NCI-H1105 (cell line): Measurements from ENCODE around the gene NR4A3.

ENCODE experiments used
- DNase-seq: peaks from one replicate; lab custom pipeline; 2025; lab: John Stamatoyannopoulos, UW

NR4A3 gene

DNA sequence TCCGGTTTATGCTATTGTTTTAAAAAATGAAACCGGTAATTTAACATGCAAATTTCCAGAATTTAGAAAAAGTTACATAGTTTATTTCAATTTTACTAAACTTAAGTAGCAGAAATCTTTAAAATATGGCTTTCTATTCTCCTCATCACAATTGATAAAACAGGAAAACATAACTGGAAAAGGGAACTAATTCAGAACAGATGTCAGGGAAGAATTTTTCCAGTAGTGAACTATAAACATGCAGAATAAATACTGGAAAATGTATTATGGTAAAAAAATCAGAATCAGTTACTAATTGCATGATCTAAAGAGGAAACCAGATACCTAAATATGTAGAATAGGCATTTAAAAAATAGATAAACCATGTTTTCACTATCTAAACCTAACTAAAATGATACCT, 7.3 kb upstream of the NR4A3 start:
- no peak for DNase-seq

DNA sequence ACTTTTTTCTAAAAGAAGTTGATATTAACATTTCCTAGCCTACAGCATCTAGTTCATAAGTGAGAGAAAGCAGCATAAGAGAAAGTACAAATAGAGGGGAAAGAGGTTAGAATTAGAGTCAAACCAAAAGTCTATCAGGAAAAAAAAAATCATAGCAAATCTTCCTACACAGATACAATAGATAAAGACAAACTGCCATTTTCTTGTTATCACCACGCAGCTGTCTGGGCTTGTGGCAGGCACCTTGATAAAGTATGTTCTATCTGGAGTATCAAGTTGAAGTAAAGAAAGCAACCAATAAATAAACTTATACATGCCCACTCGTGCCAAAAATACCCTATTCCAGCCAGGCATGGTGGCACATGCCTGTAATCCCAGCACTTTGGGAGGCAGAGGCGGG, 5.3 kb upstream of the NR4A3 start:
- no peak for DNase-seq

DNA sequence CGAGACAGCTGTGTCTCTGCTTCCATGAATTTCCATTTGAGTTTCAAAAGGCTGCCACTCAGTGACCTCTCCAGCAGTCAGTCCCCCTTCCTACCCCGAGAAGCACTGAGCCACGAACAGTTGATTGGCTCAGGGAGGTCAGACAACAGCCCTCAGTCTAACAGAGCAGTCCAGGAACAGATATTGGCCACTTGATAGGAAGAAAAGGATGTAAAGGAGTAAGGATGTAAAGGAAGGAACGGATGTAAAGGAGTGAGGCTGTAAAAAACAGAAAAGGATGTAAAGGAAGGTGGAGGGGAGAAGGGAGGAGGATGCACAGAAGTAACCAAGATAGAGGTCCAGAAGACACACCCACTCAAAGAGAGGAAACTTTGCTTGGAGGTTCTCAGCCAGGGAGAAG, 3.2 kb upstream of the NR4A3 start:
- no peak for DNase-seq

DNA sequence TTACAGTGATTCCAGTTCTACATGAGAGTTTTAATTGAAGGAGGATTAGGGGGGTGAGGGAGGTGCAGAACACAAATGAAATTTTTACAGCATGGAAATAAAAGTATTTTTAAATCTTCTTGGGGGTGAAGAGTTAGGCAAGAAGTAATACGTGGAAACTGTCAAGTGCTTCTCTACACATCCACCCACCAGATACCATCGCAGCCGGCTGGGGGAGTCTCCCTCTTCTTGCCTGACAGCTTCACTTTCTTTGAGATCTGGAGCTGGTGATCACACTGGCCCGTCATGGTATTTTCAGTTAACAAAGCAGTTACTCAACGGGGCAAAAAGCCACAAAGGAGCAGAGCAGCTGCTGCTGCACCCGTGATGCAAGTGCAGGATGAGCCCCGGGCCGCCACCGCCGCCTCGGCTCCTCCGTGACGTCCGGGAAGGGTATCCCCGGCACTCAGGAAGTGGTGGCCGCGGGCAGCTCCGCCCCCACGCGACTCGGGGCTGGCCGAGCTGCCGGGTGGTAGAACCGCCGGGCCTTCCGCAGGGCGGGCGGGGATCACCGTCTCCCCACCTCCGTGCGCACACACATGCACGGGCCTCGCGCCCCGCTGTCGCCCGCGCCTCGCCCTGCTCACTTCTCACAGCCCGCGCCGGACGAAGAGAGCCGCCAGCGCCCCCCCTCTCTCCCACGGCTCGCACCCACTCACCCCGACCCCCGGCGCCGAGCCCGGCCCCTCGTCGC, 2.4 kb upstream of the NR4A3 start:
- peak; percentile 73 for DNase-seq

DNA sequence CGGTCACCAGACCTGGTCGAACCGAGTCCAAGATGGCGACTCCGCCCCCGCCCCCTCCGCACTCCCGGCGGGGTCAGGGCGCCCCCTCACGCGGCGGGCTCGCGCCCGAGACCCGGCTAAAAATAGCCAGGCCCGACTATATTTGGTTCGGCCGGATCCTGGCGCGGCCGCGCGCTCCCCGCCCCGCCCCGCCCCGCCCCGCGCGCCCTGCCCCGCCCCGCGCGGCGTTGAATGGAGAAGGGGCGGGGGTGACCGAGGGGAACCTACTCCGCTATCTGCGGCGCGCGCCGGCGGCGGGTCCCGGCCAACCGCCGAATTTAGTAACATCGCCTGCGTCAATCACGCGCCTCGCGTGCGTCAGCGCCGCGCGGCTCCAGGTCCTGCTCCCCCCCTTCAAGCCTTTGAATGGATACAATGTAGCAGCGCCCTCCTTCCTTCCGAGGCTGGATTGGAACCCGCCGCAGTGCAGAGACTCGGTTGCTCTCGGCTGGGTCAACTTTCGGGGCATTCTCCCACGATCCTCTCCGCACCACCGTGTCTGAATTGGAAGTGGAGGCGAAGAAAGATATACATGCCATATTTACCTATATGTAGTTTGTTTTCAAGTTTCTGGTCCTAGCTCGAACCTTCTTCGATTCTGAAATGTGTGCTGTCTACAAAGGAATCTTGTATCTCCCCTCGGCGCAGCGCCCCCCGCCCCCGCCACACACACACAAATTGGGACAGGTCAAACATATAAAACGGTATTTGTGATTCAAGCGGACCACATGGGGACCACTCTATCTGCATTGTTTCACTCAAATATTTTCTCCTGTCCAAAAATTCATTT, 1.6 kb upstream of the NR4A3 start:
- peak; percentile 96 for DNase-seq

GRCh38 chr9:99820685-99821395, 845 bp upstream of the NR4A3 start:
- peak; percentile 53 for DNase-seq

DNA sequence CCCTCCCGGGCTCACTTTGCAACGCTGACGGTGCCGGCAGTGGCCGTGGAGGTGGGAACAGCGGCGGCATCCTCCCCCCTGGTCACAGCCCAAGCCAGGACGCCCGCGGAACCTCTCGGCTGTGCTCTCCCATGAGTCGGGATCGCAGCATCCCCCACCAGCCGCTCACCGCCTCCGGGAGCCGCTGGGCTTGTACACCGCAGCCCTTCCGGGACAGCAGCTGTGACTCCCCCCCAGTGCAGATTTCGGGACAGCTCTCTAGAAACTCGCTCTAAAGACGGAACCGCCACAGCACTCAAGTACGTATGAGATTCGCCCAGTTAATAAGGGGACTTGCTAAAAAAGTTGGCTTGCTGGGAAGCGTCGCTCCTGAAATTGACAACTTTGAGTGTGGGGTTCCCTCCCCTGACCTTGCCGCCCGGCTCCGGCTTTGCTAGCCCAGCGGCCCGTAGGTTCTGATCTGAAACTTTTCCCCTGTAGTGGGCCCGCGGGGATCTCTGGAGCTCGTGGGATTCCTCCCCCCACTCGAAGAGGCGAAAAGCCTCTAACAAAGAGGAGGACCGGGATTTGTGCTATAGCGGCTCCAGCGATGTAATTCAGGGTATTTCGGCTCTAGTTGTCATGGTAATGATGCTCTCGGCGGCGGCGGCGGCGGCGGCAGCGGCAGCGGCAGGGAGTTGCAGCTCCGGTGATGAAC, 572 bp downstream of the NR4A3 start:
- peak; percentile 34 for DNase-seq

GRCh38 chr9:99822806-99823591, 1.3 kb downstream of the NR4A3 start:
- DNase-seq, result no peak

DNA sequence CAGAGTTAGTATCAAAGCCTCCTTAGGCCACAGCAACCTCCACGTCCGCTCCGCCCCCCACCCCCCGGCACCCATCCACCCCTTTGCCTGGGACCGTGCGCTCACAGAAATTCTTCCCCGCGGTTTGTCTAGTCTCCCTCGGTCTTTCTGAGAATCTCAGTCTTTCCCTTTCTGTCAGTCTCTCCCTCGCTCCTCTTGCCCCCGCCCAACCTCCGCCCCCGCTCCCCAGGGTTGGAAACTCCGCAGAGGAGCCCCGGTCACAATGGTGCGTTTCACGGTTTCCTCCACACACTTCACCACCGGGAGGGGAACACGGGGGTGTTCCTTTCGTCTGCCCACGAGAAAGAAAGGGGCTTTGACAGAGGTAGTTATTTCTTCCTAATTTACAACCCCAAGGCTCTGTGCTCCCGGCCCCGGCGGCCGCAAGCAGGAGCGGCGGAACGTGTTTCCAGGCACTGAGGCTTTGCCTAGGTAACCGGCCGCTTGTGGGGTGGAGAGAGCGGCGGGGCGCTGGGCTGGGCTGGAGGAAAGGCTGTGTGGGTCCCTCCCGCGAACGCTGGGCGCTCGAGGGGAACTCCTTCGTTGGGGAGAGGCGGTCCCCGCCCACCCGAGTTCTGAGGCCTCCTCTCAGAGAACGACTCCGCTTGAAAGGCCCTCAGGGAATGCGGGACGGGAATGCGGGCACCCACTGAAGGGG, 2.1 kb downstream of the NR4A3 start:
- peak; percentile 3 for DNase-seq

- DNase-seq, result no peak
Measured at GRCh38 chr9:99824378-99825171, 2.9 kb downstream of the NR4A3 start.

DNA sequence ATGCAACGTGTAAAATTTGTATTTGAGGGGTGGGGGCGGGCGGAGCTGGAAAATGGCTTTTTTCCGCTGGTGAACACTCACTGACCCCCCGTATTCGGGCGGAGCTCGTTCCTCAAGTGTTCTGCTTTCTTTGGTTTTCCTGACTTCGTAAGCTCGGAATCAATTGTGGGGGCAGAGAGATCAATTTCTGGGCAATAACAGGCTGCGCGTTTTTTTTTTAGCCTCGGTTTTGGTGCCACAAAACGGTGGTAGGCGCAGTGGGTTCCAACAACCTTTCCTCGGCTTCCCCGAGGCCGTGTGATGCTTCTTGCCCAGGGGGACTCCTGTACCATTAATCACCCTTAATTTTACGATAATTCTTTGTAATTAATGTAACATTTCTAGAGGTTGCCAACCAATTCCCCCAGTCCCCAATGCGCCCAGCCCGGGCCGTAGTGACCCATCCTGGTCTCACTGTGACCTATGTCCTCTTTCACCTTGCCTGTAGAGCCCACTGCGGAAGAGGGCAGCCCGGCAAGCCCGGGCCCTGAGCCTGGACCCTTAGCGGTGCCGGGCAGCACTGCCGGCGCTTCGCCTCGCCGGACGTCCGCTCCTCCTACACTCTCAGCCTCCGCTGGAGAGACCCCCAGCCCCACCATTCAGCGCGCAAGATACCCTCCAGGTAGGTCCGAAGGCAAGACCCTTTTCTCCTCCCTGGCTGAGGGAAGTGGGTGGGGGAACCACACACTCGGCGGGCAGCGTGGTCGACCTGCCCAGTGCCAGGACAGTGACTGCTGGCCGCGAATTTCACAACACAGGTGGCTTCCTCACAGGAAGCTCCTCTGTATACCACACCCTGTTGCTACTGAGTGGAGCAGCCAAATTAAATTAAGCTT, 3.7 kb downstream of the NR4A3 start:
- DNase-seq, result no peak

DNA sequence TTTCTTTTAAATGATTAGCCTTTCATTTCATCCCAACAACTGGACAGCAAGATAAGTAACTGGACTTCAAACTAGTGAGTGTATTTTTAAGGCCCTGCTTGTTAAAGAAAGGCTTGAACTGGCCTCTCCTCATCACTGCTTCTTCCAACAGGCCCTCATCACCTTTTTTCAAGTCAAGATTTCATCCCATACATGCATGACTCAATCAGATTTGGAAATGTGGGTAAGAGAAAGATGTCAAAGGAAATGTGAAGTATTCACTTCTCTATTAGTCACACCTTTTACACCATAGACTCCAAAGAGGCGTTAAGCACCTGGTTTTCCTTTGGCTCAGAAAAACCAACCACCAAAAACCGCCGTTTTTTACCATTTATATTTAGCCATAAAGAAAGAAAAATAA, 4.9 kb downstream of the NR4A3 start:
- DNase-seq, result no peak

- no peak for DNase-seq
Measured at GRCh38 chr9:99827244-99827643, 5.6 kb downstream of the NR4A3 start.

DNA sequence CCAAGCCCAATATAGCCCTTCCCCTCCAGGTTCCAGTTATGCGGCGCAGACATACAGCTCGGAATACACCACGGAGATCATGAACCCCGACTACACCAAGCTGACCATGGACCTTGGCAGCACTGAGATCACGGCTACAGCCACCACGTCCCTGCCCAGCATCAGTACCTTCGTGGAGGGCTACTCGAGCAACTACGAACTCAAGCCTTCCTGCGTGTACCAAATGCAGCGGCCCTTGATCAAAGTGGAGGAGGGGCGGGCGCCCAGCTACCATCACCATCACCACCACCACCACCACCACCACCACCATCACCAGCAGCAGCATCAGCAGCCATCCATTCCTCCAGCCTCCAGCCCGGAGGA, 6.3 kb downstream of the NR4A3 start:
- DNase-seq, result no peak

DNA sequence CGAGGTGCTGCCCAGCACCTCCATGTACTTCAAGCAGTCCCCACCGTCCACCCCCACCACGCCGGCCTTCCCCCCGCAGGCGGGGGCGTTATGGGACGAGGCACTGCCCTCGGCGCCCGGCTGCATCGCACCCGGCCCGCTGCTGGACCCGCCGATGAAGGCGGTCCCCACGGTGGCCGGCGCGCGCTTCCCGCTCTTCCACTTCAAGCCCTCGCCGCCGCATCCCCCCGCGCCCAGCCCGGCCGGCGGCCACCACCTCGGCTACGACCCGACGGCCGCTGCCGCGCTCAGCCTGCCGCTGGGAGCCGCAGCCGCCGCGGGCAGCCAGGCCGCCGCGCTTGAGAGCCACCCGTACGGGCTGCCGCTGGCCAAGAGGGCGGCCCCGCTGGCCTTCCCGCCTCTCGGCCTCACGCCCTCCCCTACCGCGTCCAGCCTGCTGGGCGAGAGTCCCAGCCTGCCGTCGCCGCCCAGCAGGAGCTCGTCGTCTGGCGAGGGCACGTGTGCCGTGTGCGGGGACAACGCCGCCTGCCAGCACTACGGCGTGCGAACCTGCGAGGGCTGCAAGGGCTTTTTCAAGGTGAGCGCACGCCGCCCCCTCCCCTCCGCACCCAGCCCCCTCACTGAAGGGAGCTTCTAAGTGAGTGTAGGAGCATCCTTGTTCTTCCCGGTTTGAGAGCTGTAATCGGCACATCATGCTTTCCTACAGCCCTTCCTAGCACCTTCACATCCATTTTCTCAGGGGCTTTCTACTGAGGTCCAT, 6.9 kb downstream of the NR4A3 start:
- no peak for DNase-seq

- no peak for DNase-seq
Measured at GRCh38 chr9:99831857-99832557, 10.3 kb downstream of the NR4A3 start.

DNA sequence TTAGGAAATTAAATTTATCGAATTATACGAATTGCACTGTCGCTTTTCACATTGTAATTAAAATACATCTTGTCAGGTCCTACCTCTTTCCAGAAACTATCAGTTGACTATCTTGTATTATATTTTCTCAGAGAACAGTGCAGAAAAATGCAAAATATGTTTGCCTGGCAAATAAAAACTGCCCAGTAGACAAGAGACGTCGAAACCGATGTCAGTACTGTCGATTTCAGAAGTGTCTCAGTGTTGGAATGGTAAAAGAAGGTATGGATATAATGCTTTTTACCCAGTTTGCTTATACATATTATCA, 10.8 kb downstream of the NR4A3 start:
- DNase-seq, result no peak

- no peak for DNase-seq
Measured at GRCh38 chr9:99833735-99834134, 12.1 kb downstream of the NR4A3 start.
